Fibroblast of lung (primary cell): ENCODE measurements around the gene PLEKHN1. TPM values are rescaled to one million over a fixed set of nuclear protein-coding genes. Genes with fewer than 3 reads are reported as not detected.
"Not testable (repeated sequence)": the region's sequence is repeated elsewhere in the genome, so short reads cannot be mapped to it uniquely, and the experiment has no call there.

Experiments
- DNase-seq, 2 donors: peaks; one replicate each; pipeline versions ENCODE4 v3.0.0 to v3.0.0-alpha.2; 2010; ENCODE audit warnings: low read depth in 2 of 2
- H2AFZ ChIP-seq: 2 replicates; pipeline ENCODE4 v1.5.1; 2012; ENCODE audit warnings: low read length, control low read depth, inconsistent platforms
- H3K27ac ChIP-seq: 2 replicates; pipeline ENCODE4 v1.5.1; 2011; ENCODE audit warnings: low read length, control low read depth; ENCODE audit not compliant: insufficient read depth
- H3K27me3 ChIP-seq: 2 replicates; pipeline ENCODE4 v1.5.1; 2011; ENCODE audit warnings: mild to moderate bottlenecking, low read length; ENCODE audit not compliant: control insufficient read depth, insufficient read depth
- H3K36me3 ChIP-seq: 2 replicates; pipeline ENCODE4 v1.5.1; 2011; ENCODE audit warnings: low read length; ENCODE audit not compliant: control insufficient read depth, insufficient read depth
- H3K4me1 ChIP-seq: 2 replicates; pipeline ENCODE4 v1.5.1; 2011; ENCODE audit warnings: low read length; ENCODE audit not compliant: control insufficient read depth, insufficient read depth; ENCODE audit errors: extremely low read depth
- H3K4me2 ChIP-seq: 2 replicates; pipeline ENCODE4 v1.5.1; 2011; ENCODE audit warnings: low read length, control low read depth; ENCODE audit not compliant: insufficient read depth; ENCODE audit errors: extremely low read depth
- H3K4me3 ChIP-seq, 4 experiments: fragments of 200-600 bp in 1 of 4; sonication (generic) in 1 of 4; replicated peaks in 1 of 4; 2 replicates each; pipeline ENCODE4 v1.5.1; 2011 to 2016; ENCODE audit warnings: low read length in 4 of 4, low read depth in 3 of 4, mild to moderate bottlenecking in 3 of 4, control low read depth in 2 of 4, inconsistent platforms in 1 of 4, mixed read lengths in 1 of 4; ENCODE audit not compliant: insufficient read depth in 1 of 4; ENCODE audit errors: control extremely low read depth in 1 of 4
- H3K79me2 ChIP-seq: 2 replicates; pipeline ENCODE4 v1.5.1; 2012; ENCODE audit warnings: mild to moderate bottlenecking, low read length, inconsistent platforms; ENCODE audit not compliant: control insufficient read depth, insufficient read depth
- H3K9ac ChIP-seq: 2 replicates; pipeline ENCODE4 v1.5.1; 2011; ENCODE audit warnings: mild to moderate bottlenecking, low read length, control low read depth; ENCODE audit not compliant: insufficient read depth
- H3K9me3 ChIP-seq: 2 replicates; pipeline ENCODE4 v1.5.1; 2012; ENCODE audit warnings: low read depth, low read length; ENCODE audit not compliant: control insufficient read depth, insufficient read depth
- H4K20me1 ChIP-seq: 2 replicates; pipeline ENCODE4 v1.5.1; 2011; ENCODE audit warnings: low read length; ENCODE audit not compliant: control insufficient read depth, insufficient read depth; ENCODE audit errors: extremely low read depth
- CTCF ChIP-seq, 2 donors: IDR thresholded peaks in 1 of 2; conservative IDR thresholded peaks in 1 of 2; 1 replicate in 1 of 2; 2 replicates in 1 of 2; pipeline ENCODE4 v1.5.1; 2011 to 2012; ENCODE audit warnings: low read length in 2 of 2, control low read depth in 1 of 2, inconsistent platforms in 1 of 2, low read depth in 1 of 2, mild to moderate bottlenecking in 1 of 2
- EZH2 ChIP-seq: IDR thresholded peaks from 2 replicates; pipeline ENCODE4 v1.5.1; 2012; ENCODE audit warnings: low read length, control low read depth, mild to moderate bottlenecking; ENCODE audit errors: missing control alignments
- polyA plus RNA-seq, 2 donors: library from polyadenylated mRNA; depleted of rRNA in 1 of 2; stranded (reverse) in 1 of 2; unstranded in 1 of 2; fragments of >200 nt; gene quantifications; 2 replicates each; pipeline ENCODE4 v1.2.1, GENCODE V29; 2011 to 2012; ENCODE audit warnings: missing spikeins in 1 of 2
- total RNA-seq: library from RNA; depleted of rRNA; stranded (reverse); fragments of >200 nt; gene quantifications from 2 replicates; pipeline ENCODE4 v1.2.1, GENCODE V29; 2014

Gene PLEKHN1
- total and polyA plus RNA-seq, 2 donors (not counting 1 experiment from before 2014, with no cell fraction given): 0.17 to 0.41 TPM

DNA sequence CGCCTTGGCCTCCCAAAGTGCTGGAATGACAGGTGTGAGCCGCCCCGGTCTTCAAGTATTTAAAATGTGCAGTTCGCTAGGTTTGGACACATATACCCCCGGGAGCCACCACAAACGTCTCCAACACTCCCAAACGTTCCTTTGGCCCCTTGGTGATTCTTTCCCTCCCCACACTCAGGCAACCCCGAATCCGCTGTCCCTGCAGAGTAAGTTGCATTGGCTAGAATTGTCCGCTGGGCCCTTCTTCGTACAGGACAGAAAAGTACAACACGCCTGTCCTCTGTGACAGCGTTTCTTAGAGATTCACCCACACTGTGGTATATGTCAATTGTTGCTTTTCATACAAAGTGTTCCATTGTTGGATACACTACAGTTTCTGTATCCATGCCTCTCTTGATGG, 18.8 kb downstream of the PLEKHN1 start:
- Histone ChIP-seq H3K9ac (no peak overlapping the region), H3K79me2 (no peaks in the 10 kb centered on the region), H3K36me3 (no peaks in the 10 kb centered on the region), H3K4me2 (no peak overlapping the region), H3K4me3 (no peak overlapping the region), H4K20me1 (no peaks in the 10 kb centered on the region), H3K27me3 (peaks cover 12% of the 10 kb centered on the region), H3K27ac (no peak overlapping the region), H3K9me3 (no peaks in the 10 kb centered on the region), H2AFZ (no peak overlapping the region), H3K4me1 (no peaks in the 10 kb centered on the region)
- no peak for DNase-seq
- TF ChIP-seq CTCF (conservative IDR thresholded peaks at IDR 0.05 in 1 of 2, IDR thresholded peaks at IDR 0.05 in 1 of 2; ENCODE audit: low read depth in 1 of 2, low read length in 2 of 2) (no peak), EZH2 (no peak)

GRCh38 chr1:988061-988460, 21.8 kb downstream of the PLEKHN1 start:
- DNase-seq, H3K79me2 ChIP-seq, H2AFZ ChIP-seq, H3K4me2 ChIP-seq, H3K27ac ChIP-seq, H3K36me3 ChIP-seq, H3K9me3 ChIP-seq, H3K4me1 ChIP-seq, H3K9ac ChIP-seq, H3K4me3 ChIP-seq, H4K20me1 ChIP-seq: not testable (repeated sequence)
- H3K27me3 ChIP-seq: peaks cover 10% of the 10 kb centered on the region

DNA sequence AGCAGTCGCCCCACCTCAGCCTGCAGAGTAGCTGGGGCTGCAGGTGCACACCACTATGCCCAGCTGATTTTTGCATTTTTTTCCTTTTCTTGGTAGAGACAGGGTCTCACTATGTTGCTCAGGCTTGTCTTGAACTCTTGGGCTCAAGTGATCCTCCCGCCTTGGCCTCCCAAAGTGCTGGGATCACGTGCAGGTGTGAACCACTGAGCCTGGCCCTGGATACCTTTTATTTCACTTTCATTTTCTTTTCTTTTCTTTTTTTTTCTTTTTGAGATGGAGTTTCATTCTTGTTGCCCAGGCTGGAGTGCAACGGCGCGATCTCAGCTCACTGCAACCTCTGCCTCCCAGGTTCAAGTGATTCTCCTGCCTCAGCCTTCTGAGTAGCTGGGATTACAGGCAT, 25.0 kb downstream of the PLEKHN1 start:
- H3K79me2 ChIP-seq, H3K9ac ChIP-seq, H3K9me3 ChIP-seq, DNase-seq, H3K4me1 ChIP-seq, H2AFZ ChIP-seq, H4K20me1 ChIP-seq, H3K4me2 ChIP-seq, H3K27ac ChIP-seq, H3K4me3 ChIP-seq, H3K36me3 ChIP-seq: not testable (repeated sequence)
- peaks cover 12% of the 10 kb centered on the region for H3K27me3 ChIP-seq

DNA sequence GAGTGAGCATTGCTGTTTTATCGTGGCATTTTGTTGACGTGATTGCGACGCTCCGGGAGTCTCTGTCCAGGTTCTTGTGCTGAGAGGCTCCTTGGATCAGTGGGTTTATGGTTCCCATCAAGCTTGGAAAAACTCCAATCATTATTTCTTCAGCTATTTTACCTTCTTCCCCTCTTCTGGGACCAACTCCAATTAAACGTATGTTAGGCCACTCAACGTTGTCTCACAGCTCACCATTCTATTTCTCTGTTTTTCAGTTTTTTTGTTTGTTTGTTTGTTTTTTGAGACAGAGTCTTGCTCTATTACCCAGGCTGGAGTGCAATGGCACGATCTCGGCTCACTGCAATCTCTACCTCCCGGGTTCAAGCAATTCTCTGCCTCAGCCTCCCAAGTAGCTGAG, 25.6 kb downstream of the PLEKHN1 start:
- no peaks in the 10 kb centered on the region for H3K9me3 ChIP-seq

More for the DNA sequence above, 25.6 kb downstream of the PLEKHN1 start:
- Histone ChIP-seq H3K9ac (no peak overlapping the region), H3K79me2 (no peaks in the 10 kb centered on the region), H3K36me3 (no peaks in the 10 kb centered on the region), H3K27me3 (peaks cover 12% of the 10 kb centered on the region), H3K4me3 (no peak overlapping the region), H3K4me1 (no peaks in the 10 kb centered on the region), H3K27ac (no peak overlapping the region), H3K4me2 (no peak overlapping the region), H4K20me1 (no peaks in the 10 kb centered on the region), H2AFZ (no peak overlapping the region)
- no peak for TF ChIP-seq EZH2
- no peak for TF ChIP-seq CTCF (conservative IDR thresholded peaks at IDR 0.05 in 1 of 2, IDR thresholded peaks at IDR 0.05 in 1 of 2; ENCODE audit: low read depth in 1 of 2, low read length in 2 of 2)
- no peak for DNase-seq
